Ishikawa (cell line): ENCODE data around the gene CYP4X1.

Experiments
- CREB1 ChIP-seq: IDR thresholded peaks from 2 replicates; pipeline ENCODE4 v1.6.1; 2012; ENCODE audit warnings: low read depth
- FOXM1 ChIP-seq: IDR thresholded peaks from 2 replicates; pipeline ENCODE4 v1.6.1; 2012; ENCODE audit warnings: low read depth, borderline replicate concordance
- RAD21 ChIP-seq: IDR thresholded peaks from 2 replicates; pipeline ENCODE4 v1.6.1; 2012; ENCODE audit warnings: low read depth
- TCF12 ChIP-seq: IDR thresholded peaks from 2 replicates; pipeline ENCODE4 v1.6.1; 2012; ENCODE audit warnings: low read depth
- YY1 ChIP-seq: IDR thresholded peaks from 2 replicates; pipeline ENCODE4 v1.6.1; 2012; ENCODE audit warnings: low read depth
- TF ChIP-seq, protein P1 (sequence below): IDR thresholded peaks from 2 replicates; pipeline ENCODE4 v1.6.1; 2012; ENCODE audit warnings: low read depth, mild to moderate bottlenecking

DNA sequence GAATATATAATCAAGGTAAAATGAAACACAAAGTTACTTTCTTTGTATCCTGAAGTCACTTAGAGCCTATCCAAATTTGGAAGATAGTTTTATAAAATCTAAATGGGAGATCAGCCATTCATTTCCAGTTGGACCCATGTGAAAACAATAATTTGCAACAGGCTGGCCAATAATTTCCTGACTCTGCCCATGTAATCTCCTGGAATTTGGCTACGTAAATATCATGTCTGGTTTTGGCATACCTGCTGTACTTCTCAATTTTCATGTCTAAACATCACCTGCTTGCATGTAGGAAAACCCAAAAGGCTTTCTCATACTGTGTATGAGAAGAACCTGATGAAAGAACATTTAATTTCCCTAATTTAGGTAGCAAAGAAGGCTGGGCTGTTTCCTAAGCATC, 35.9 kb downstream of the CYP4X1 start:
- TF ChIP-seq YY1: no peak
- TF ChIP-seq CREB1: no peak
- TF ChIP-seq TCF12: no peak
- TF ChIP-seq, protein P1, sequence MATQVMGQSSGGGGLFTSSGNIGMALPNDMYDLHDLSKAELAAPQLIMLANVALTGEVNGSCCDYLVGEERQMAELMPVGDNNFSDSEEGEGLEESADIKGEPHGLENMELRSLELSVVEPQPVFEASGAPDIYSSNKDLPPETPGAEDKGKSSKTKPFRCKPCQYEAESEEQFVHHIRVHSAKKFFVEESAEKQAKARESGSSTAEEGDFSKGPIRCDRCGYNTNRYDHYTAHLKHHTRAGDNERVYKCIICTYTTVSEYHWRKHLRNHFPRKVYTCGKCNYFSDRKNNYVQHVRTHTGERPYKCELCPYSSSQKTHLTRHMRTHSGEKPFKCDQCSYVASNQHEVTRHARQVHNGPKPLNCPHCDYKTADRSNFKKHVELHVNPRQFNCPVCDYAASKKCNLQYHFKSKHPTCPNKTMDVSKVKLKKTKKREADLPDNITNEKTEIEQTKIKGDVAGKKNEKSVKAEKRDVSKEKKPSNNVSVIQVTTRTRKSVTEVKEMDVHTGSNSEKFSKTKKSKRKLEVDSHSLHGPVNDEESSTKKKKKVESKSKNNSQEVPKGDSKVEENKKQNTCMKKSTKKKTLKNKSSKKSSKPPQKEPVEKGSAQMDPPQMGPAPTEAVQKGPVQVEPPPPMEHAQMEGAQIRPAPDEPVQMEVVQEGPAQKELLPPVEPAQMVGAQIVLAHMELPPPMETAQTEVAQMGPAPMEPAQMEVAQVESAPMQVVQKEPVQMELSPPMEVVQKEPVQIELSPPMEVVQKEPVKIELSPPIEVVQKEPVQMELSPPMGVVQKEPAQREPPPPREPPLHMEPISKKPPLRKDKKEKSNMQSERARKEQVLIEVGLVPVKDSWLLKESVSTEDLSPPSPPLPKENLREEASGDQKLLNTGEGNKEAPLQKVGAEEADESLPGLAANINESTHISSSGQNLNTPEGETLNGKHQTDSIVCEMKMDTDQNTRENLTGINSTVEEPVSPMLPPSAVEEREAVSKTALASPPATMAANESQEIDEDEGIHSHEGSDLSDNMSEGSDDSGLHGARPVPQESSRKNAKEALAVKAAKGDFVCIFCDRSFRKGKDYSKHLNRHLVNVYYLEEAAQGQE: no peak
- no peak for TF ChIP-seq RAD21
- TF ChIP-seq FOXM1: no peak
